ENCODE data around the gene PSMG1. TPM values are rescaled to one million over a fixed set of nuclear protein-coding genes. Genes with fewer than 3 reads are reported as not detected.
A peak's percentile ranks its signal among the peaks of the same experiment; 100 is the strongest.
"Not testable (repeated sequence)": the region's sequence is repeated elsewhere in the genome, so short reads cannot be mapped to it uniquely, and the experiment has no call there.

Gene PSMG1
- total RNA-seq, 6 donors from 2014 or later = 6.1 to 24.6 (median 19.7) TPM

GRCh38 chr21:39169906-39170305 is 13.3 kb downstream of the PSMG1 start:
- 95 to 96% methylated on average over 5 of the region's 5 CpGs for WGBS, 2 donors
- Histone ChIP-seq H3K9me3 (peaks cover 0 to 4% (median 2%) of the 10 kb centered on the region in 4 donors), H3K27ac (no peak overlapping the region), H3K4me3 (no peak overlapping the region), H3K27me3 (no peaks in the 10 kb centered on the region), H3K4me1 (no peaks in the 10 kb centered on the region), H3K36me3 (peaks cover 3 to 16% (median 4%) of the 10 kb centered on the region in 4 donors)
- ATAC-seq (ENCODE audit: low FRiP score in 2 of 2) = no peak
- no peak for TF ChIP-seq EP300 (IDR thresholded peaks at IDR 0.05)
- TF ChIP-seq POLR2AphosphoS5 (IDR thresholded peaks at IDR 0.05) = no peak
- no peak for TF ChIP-seq POLR2A (IDR thresholded peaks at IDR 0.05)
- TF ChIP-seq CTCF (IDR thresholded peaks at IDR 0.05) = no peak
- DNase-seq = no peak

- ATAC-seq (ENCODE audit: low FRiP score in 2 of 2) (no peak), DNase-seq (no peak)
- 94 to 97% methylated on average over 2 of the region's 2 CpGs for WGBS, 2 donors
- Histone ChIP-seq H3K36me3 (peaks cover 0 to 12% (median under 1%) of the 10 kb centered on the region in 4 donors), H3K4me1 (no peaks in the 10 kb centered on the region), H3K27me3 (no peaks in the 10 kb centered on the region), H3K27ac (no peak overlapping the region), H3K4me3 (no peak overlapping the region), H3K9me3 (peaks cover 3 to 15% (median 11%) of the 10 kb centered on the region in 4 donors)
- no peak for TF ChIP-seq EP300 (IDR thresholded peaks at IDR 0.05)
- no peak for TF ChIP-seq CTCF (IDR thresholded peaks at IDR 0.05)
- no peak for TF ChIP-seq POLR2A (IDR thresholded peaks at IDR 0.05)
- no peak for TF ChIP-seq POLR2AphosphoS5 (IDR thresholded peaks at IDR 0.05)
Measured at GRCh38 chr21:39168800-39169199, 14.5 kb downstream of the PSMG1 start.

- Histone ChIP-seq H3K27ac (no peak overlapping the region), H3K9me3 (peaks cover 3 to 15% (median 11%) of the 10 kb centered on the region in 4 donors), H3K4me1 (no peaks in the 10 kb centered on the region), H3K27me3 (no peaks in the 10 kb centered on the region), H3K4me3 (no peak overlapping the region), H3K36me3 (no peaks in the 10 kb centered on the region)
- TF ChIP-seq POLR2AphosphoS5 (IDR thresholded peaks at IDR 0.05) (no peak), EP300 (IDR thresholded peaks at IDR 0.05) (no peak), CTCF (IDR thresholded peaks at IDR 0.05) (no peak), POLR2A (IDR thresholded peaks at IDR 0.05) (no peak)
- no peak for DNase-seq
- WGBS, 2 donors = 96 to 98% methylated on average over 2 of the region's 2 CpGs
- no peak for ATAC-seq (ENCODE audit: low FRiP score in 2 of 2)
Measured at GRCh38 chr21:39164523-39164922, 18.7 kb downstream of the PSMG1 start.

- WGBS, 2 donors = 27 to 31% methylated on average over 3 of the region's 3 CpGs
- DNase-seq (no peak), ATAC-seq (ENCODE audit: low FRiP score in 2 of 2) (no peak)
- TF ChIP-seq POLR2A (IDR thresholded peaks at IDR 0.05) (no peak), POLR2AphosphoS5 (IDR thresholded peaks at IDR 0.05) (no peak), CTCF (IDR thresholded peaks at IDR 0.05) (no peak), EP300 (IDR thresholded peaks at IDR 0.05) (no peak)
- Histone ChIP-seq H3K36me3 (no peaks in the 10 kb centered on the region), H3K4me1 (no peaks in the 10 kb centered on the region), H3K4me3 (no peak overlapping the region), H3K27ac (peak overlapping the region in 1 of 4 donors; percentile 54), H3K9me3 (peaks cover 3 to 15% (median 11%) of the 10 kb centered on the region in 4 donors), H3K27me3 (no peaks in the 10 kb centered on the region)
Measured at GRCh38 chr21:39161064-39161463, 22.2 kb downstream of the PSMG1 start.

GRCh38 chr21:39159342-39160063 is 23.7 kb downstream of the PSMG1 start:
- Histone ChIP-seq H3K4me1 (no peaks in the 10 kb centered on the region), H3K4me3 (no peak overlapping the region), H3K9me3 (peaks cover 3 to 7% (median 4%) of the 10 kb centered on the region in 4 donors), H3K27ac (no peak overlapping the region), H3K27me3 (no peaks in the 10 kb centered on the region), H3K36me3 (no peaks in the 10 kb centered on the region)
- WGBS, 2 donors = 82 to 84% methylated on average over 4 to 7 of the region's 7 CpGs
- ATAC-seq (ENCODE audit: low FRiP score in 2 of 2) (no peak), DNase-seq (peak in 1 of 2 donors; percentile 53)
- no peak for TF ChIP-seq CTCF (IDR thresholded peaks at IDR 0.05)
- no peak for TF ChIP-seq POLR2AphosphoS5 (IDR thresholded peaks at IDR 0.05)
- TF ChIP-seq EP300 (IDR thresholded peaks at IDR 0.05) = no peak
- TF ChIP-seq POLR2A (IDR thresholded peaks at IDR 0.05) = no peak

GRCh38 chr21:39157241-39157640 is 26.0 kb downstream of the PSMG1 start:
- WGBS, 2 donors = 98% methylated on average over 12 of the region's 34 CpGs; no CpG with 5 or more reads in 1 of the 2 donors
- not testable (repeated sequence) for H3K4me1 ChIP-seq; H3K9me3 ChIP-seq; ATAC-seq (ENCODE audit: low FRiP score in 2 of 2); H3K27me3 ChIP-seq; H3K36me3 ChIP-seq; H3K4me3 ChIP-seq; H3K27ac ChIP-seq
- peak in 1 of 2 donors; percentile 67 for DNase-seq
